AG04450 (cell line): ENCODE measurements around the gene RANBP1. TPM values are rescaled to one million over a fixed set of nuclear protein-coding genes. Genes with fewer than 3 reads are reported as not detected.

Experiments
- CTCF ChIA-PET: fragments of 300-600, 350-600 bp; formaldehyde crosslinking; extraction: SDS; loops from one replicate; lab custom pipeline; 2022; ENCODE audit warnings: antibody characterized with exemption, inconsistent platforms; lab: Charles Lee
- POLR2A ChIA-PET: fragments of 350-600 bp; formaldehyde crosslinking; extraction: SDS; loops from one replicate; lab custom pipeline; 2021; ENCODE audit warnings: antibody characterized with exemption, inconsistent platforms; lab: Yijun Ruan, JAX
- DNase-seq: peaks from one replicate; pipeline ENCODE4 v3.0.0-alpha.2; 2011; ENCODE audit warnings: low read depth, low spot score
- H3K27ac ChIP-seq: one replicate; pipeline ENCODE4 v1.5.1; 2012; ENCODE audit warnings: low read depth, low read length, control low read depth
- H3K27me3 ChIP-seq: one replicate; pipeline ENCODE4 v1.6.0; 2012; ENCODE audit warnings: low read length; ENCODE audit not compliant: control insufficient read depth, insufficient read depth
- H3K4me3 ChIP-seq: 2 replicates; pipeline ENCODE4 v1.5.1; 2011; ENCODE audit warnings: mild to moderate bottlenecking, low read depth, low read length, control low read depth
- H3K9me3 ChIP-seq: 2 replicates; pipeline ENCODE4 v1.5.1; 2012; ENCODE audit warnings: low read length; ENCODE audit not compliant: control insufficient read depth, insufficient read depth
- polyA plus RNA-seq: library from polyadenylated mRNA; depleted of rRNA; stranded (reverse); fragments of >200 nt; gene quantifications from 2 replicates; pipeline ENCODE4 v1.2.3, GENCODE V29; 2011
- TF ChIP-seq, protein P1 (sequence below): IDR thresholded peaks from 2 replicates; pipeline ENCODE4 v1.5.1; 2011; ENCODE audit warnings: low read depth, low read length, control low read depth, inconsistent platforms

Gene RANBP1
- polyA plus RNA-seq, 1 experiment: 154 TPM

DNA sequence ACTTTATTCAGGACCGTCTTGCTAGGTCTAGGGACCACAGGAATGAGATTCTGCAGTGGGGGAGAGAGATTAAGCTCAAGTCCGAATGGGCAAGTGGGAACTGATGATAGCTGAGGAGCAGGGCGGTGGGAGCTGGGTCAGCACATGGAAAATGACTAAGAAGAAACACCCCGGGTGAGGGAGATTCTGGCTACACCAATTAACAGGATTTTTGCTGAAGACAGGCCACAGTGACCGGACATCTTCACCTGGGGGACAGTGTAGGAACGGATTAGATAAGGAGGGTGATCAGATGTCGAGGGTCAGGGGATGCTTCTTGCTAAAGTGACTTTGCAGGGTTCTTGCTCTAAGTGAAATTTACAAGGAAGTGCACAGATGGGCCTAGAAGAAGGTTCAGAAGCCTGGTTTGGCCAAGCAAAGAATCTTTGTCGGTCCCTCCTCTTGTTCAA, 44.4 kb upstream of the RANBP1 start:
- Histone ChIP-seq H3K27ac (no peak overlapping the region), H3K27me3 (no peaks in the 10 kb centered on the region), H3K9me3 (no peaks in the 10 kb centered on the region), H3K4me3 (no peak overlapping the region)
- no peak for DNase-seq
- TF ChIP-seq, protein P1, sequence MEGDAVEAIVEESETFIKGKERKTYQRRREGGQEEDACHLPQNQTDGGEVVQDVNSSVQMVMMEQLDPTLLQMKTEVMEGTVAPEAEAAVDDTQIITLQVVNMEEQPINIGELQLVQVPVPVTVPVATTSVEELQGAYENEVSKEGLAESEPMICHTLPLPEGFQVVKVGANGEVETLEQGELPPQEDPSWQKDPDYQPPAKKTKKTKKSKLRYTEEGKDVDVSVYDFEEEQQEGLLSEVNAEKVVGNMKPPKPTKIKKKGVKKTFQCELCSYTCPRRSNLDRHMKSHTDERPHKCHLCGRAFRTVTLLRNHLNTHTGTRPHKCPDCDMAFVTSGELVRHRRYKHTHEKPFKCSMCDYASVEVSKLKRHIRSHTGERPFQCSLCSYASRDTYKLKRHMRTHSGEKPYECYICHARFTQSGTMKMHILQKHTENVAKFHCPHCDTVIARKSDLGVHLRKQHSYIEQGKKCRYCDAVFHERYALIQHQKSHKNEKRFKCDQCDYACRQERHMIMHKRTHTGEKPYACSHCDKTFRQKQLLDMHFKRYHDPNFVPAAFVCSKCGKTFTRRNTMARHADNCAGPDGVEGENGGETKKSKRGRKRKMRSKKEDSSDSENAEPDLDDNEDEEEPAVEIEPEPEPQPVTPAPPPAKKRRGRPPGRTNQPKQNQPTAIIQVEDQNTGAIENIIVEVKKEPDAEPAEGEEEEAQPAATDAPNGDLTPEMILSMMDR: no peak
- POLR2A ChIA-PET: interaction anchor here (0.7 kb wide), 1 partner anchor 17 kb away, joined by 6 read pairs; no protein-coding TSS in a partner anchor
- CTCF ChIA-PET: no interaction called here

- Histone ChIP-seq H3K4me3 (no peak overlapping the region), H3K27me3 (no peaks in the 10 kb centered on the region), H3K9me3 (no peaks in the 10 kb centered on the region; the same call in 1 of the 2 replicates), H3K27ac (no peak overlapping the region)
- DNase-seq: no peak
- CTCF ChIA-PET: no interaction called here
- POLR2A ChIA-PET: interaction anchor here (0.7 kb wide), 1 partner anchor 108 kb away, joined by 4 read pairs; no protein-coding TSS in a partner anchor
- TF ChIP-seq, protein P1: no peak
These were observed 39.2 kb upstream of the RANBP1 start for GRCh38 chr22:20076627-20077172.

GRCh38 chr22:20079745-20080444, 36.0 kb upstream of the RANBP1 start, which contains the start of gene DGCR8:
DGCR8 (plus strand) TSS chr22:20080241; CDS start chr22:20085964, 5,723 bp downstream.
- POLR2A ChIA-PET: interaction anchor here (0.6 kb wide), 2 partner anchors 31 to 37 kb away, joined by 3 read pairs; partner anchors contain the start of gene TRMT2A
- peak; percentile 78 for DNase-seq
- Histone ChIP-seq H3K27ac (peak within 1 kb of the TSS; percentile 86), H3K9me3 (no peaks in the 10 kb centered on the region; the same call in 1 of the 2 replicates), H3K4me3 (peak within 1 kb of the TSS; percentile 85), H3K27me3 (no peaks in the 10 kb centered on the region)
- CTCF ChIA-PET: no interaction called here
- TF ChIP-seq, protein P1: no peak

GRCh38 chr22:20080445-20080775, 35.5 kb upstream of the RANBP1 start:
- DNase-seq: no peak
- H3K4me3 ChIP-seq: peak overlapping the region; percentile 85
- no peaks in the 10 kb centered on the region for H3K27me3 ChIP-seq
- TF ChIP-seq, protein P1: no peak
- H3K27ac ChIP-seq: peak overlapping the region; percentile 86
- ChIA-PET CTCF (no interaction called here), POLR2A (interaction anchor here (1.3 kb wide), 1 partner anchor 10 kb away, joined by 3 read pairs; no protein-coding TSS in a partner anchor)
- no peaks in the 10 kb centered on the region; the same call in 1 of the 2 replicates for H3K9me3 ChIP-seq
